Mesendoderm (in vitro differentiated cells): ENCODE results near the gene C1QA.
A peak's percentile ranks its signal among the peaks of the same experiment; 100 is the strongest.
"Not testable (repeated sequence)": the region's sequence is repeated elsewhere in the genome, so short reads cannot be mapped to it uniquely, and the experiment has no call there.

Experiments
- DNase-seq: peaks from one replicate; pipeline ENCODE4 v3.0.0; 2013
- H2AK5ac ChIP-seq: 2 replicates; pipeline ENCODE4 v1.6.1; 2013; ENCODE audit warnings: low read length, inconsistent platforms
- H2BK120ac ChIP-seq: 2 replicates; pipeline ENCODE4 v1.6.1; 2013; ENCODE audit warnings: low read depth, mild to moderate bottlenecking, low read length, moderate library complexity, mixed read lengths
- H2BK15ac ChIP-seq: replicated peaks from 2 replicates; pipeline ENCODE4 v1.6.1; 2013; ENCODE audit warnings: low read depth, mild to moderate bottlenecking, moderate library complexity
- H2BK5ac ChIP-seq: 2 replicates; pipeline ENCODE4 v1.6.1; 2013; ENCODE audit warnings: low read length, inconsistent platforms
- H3K18ac ChIP-seq: 2 replicates; pipeline ENCODE4 v1.6.1; 2013; ENCODE audit warnings: mild to moderate bottlenecking, low read length, mixed read lengths
- H3K23ac ChIP-seq: one replicate; pipeline ENCODE4 v1.6.1; 2013; ENCODE audit warnings: low read length
- H3K27ac ChIP-seq: 2 replicates; pipeline ENCODE4 v1.5.1; 2013; ENCODE audit warnings: low read depth, mild to moderate bottlenecking, inconsistent platforms, low read length, moderate library complexity
- H3K27me3 ChIP-seq: 2 replicates; pipeline ENCODE4 v1.6.1; 2013; ENCODE audit warnings: low read length, control low read depth, mild to moderate bottlenecking, inconsistent platforms; ENCODE audit not compliant: insufficient read depth, poor library complexity
- H3K36me3 ChIP-seq: 2 replicates; pipeline ENCODE4 v1.6.1; 2013; ENCODE audit warnings: low read length, inconsistent platforms; ENCODE audit not compliant: control insufficient read depth, insufficient read depth
- H3K4ac ChIP-seq: one replicate; pipeline ENCODE4 v1.6.1; 2013; ENCODE audit warnings: low read depth, mild to moderate bottlenecking, low read length, moderate library complexity
- H3K4me1 ChIP-seq: 2 replicates; pipeline ENCODE4 v1.6.1; 2013; ENCODE audit warnings: low read depth, low read length, inconsistent platforms; ENCODE audit not compliant: control insufficient read depth
- H3K4me2 ChIP-seq: 2 replicates; pipeline ENCODE4 v1.6.1; 2013; ENCODE audit warnings: low read length
- H3K4me3 ChIP-seq: 2 replicates; pipeline ENCODE4 v1.5.1; 2013; ENCODE audit warnings: mild to moderate bottlenecking, low read length
- H3K56ac ChIP-seq: one replicate; pipeline ENCODE4 v1.6.1; 2013; ENCODE audit warnings: low read length
- H3K79me1 ChIP-seq: 2 replicates; pipeline ENCODE4 v1.6.1; 2013; ENCODE audit warnings: low read length, inconsistent platforms
- H3K79me2 ChIP-seq: 2 replicates; pipeline ENCODE4 v1.6.1; 2013; ENCODE audit warnings: mild to moderate bottlenecking, low read length; ENCODE audit not compliant: control insufficient read depth, insufficient read depth
- H3K9ac ChIP-seq: 2 replicates; pipeline ENCODE4 v1.6.1; 2013; ENCODE audit warnings: low read length, inconsistent platforms
- H4K5ac ChIP-seq: one replicate; pipeline ENCODE4 v1.6.1; 2013; ENCODE audit warnings: low read length
- H4K8ac ChIP-seq: one replicate; pipeline ENCODE4 v1.6.1; 2013; ENCODE audit warnings: low read depth, mild to moderate bottlenecking, control low read depth, low read length, moderate library complexity
- WGBS: extraction: QIAGEN DNeasy Blood & Tissue Kit; methylation state at CpG from one replicate; pipeline ENCODE4 v1.1.7; 2013; ENCODE audit warnings: low lambda C conversion rate, missing lambda C conversion rate; ENCODE audit not compliant: insufficient coverage; ENCODE audit errors: extremely low coverage; 5-methylcytosine and 5-hydroxymethylcytosine counted together

C1QA gene

GRCh38 chr1:22661880-22662279, 25.5 kb downstream of the C1QA start:
- no peak for DNase-seq
- no peak overlapping the region for H2BK15ac ChIP-seq
- H3K36me3 ChIP-seq, result no peaks in the 10 kb centered on the region
- H3K4me3 ChIP-seq, result no peak overlapping the region
- H3K4me2 ChIP-seq, result no peak overlapping the region
- H3K9ac ChIP-seq, result no peak overlapping the region
- H2BK5ac ChIP-seq, result no peak overlapping the region
- no peaks in the 10 kb centered on the region for H3K4me1 ChIP-seq
- no peaks in the 10 kb centered on the region for H3K79me1 ChIP-seq
- H3K56ac ChIP-seq, result no peak overlapping the region
- no peak overlapping the region for H4K5ac ChIP-seq
- H3K27me3 ChIP-seq, result no peaks in the 10 kb centered on the region
- H3K18ac ChIP-seq, result no peak overlapping the region
- no peak overlapping the region for H3K27ac ChIP-seq
- WGBS, result no CpG with 5 or more reads among the region's 2 CpGs
- no peak overlapping the region for H4K8ac ChIP-seq
- H3K79me2 ChIP-seq, result no peaks in the 10 kb centered on the region
- no peak overlapping the region for H3K4ac ChIP-seq
- H2AK5ac ChIP-seq, result no peak overlapping the region
- H3K23ac ChIP-seq, result no peak overlapping the region
- H2BK120ac ChIP-seq, result no peak overlapping the region

GRCh38 chr1:22662318-22662717, 25.9 kb downstream of the C1QA start:
- Histone ChIP-seq H2BK120ac (no peak overlapping the region), H2AK5ac (no peak overlapping the region), H3K27me3 (no peaks in the 10 kb centered on the region), H3K4me2 (no peak overlapping the region), H4K8ac (no peak overlapping the region), H3K56ac (no peak overlapping the region), H2BK15ac (no peak overlapping the region), H3K79me2 (no peaks in the 10 kb centered on the region), H3K4me3 (no peak overlapping the region), H3K23ac (no peak overlapping the region), H3K27ac (no peak overlapping the region), H4K5ac (no peak overlapping the region), H3K4me1 (no peaks in the 10 kb centered on the region), H2BK5ac (no peak overlapping the region), H3K36me3 (no peaks in the 10 kb centered on the region), H3K79me1 (no peaks in the 10 kb centered on the region), H3K18ac (no peak overlapping the region), H3K4ac (no peak overlapping the region), H3K9ac (no peak overlapping the region)
- peak; percentile 81 for DNase-seq
- no CpG with 5 or more reads among the region's 5 CpGs for WGBS

GRCh38 chr1:22662986-22663408, 26.6 kb downstream of the C1QA start:
- no peak overlapping the region for H4K5ac ChIP-seq

GRCh38 chr1:22665752-22666151, 29.3 kb downstream of the C1QA start:
- Histone ChIP-seq H3K56ac (no peak overlapping the region), H4K5ac (no peak overlapping the region), H2BK5ac (no peak overlapping the region), H3K27ac (no peak overlapping the region), H4K8ac (no peak overlapping the region), H3K18ac (no peak overlapping the region), H2BK120ac (no peak overlapping the region), H3K79me1 (no peaks in the 10 kb centered on the region), H2BK15ac (no peak overlapping the region), H3K79me2 (no peaks in the 10 kb centered on the region), H3K27me3 (no peaks in the 10 kb centered on the region), H3K4me1 (no peaks in the 10 kb centered on the region), H3K4me2 (no peak overlapping the region), H3K4ac (no peak overlapping the region), H2AK5ac (no peak overlapping the region), H3K4me3 (no peak overlapping the region), H3K36me3 (no peaks in the 10 kb centered on the region), H3K23ac (no peak overlapping the region), H3K9ac (no peak overlapping the region)
- peak; percentile 63 for DNase-seq
- whole genome bisulfite sequencing, result no CpG with 5 or more reads among the region's 7 CpGs

More at GRCh38 chr1:22662986-22663408, 26.6 kb downstream of the C1QA start:
- Histone ChIP-seq H3K9ac (no peak overlapping the region), H3K36me3 (no peaks in the 10 kb centered on the region), H3K18ac (no peak overlapping the region), H3K23ac (no peak overlapping the region), H3K27ac (no peak overlapping the region), H3K27me3 (no peaks in the 10 kb centered on the region), H3K4me1 (no peaks in the 10 kb centered on the region), H3K56ac (no peak overlapping the region), H3K4ac (no peak overlapping the region), H3K4me3 (no peak overlapping the region), H2BK120ac (no peak overlapping the region), H3K79me2 (no peaks in the 10 kb centered on the region), H3K79me1 (no peaks in the 10 kb centered on the region), H2BK5ac (no peak overlapping the region), H3K4me2 (no peak overlapping the region), H2AK5ac (no peak overlapping the region), H2BK15ac (no peak overlapping the region), H4K8ac (no peak overlapping the region)
- DNase-seq, result no peak
- WGBS, result no CpG with 5 or more reads among the region's 8 CpGs

GRCh38 chr1:22666412-22666811, 30.0 kb downstream of the C1QA start:
- Histone ChIP-seq H2BK5ac (no peak overlapping the region), H2AK5ac (no peak overlapping the region), H4K5ac (no peak overlapping the region), H2BK120ac (no peak overlapping the region), H3K23ac (no peak overlapping the region), H3K4ac (no peak overlapping the region), H3K56ac (no peak overlapping the region), H3K36me3 (no peaks in the 10 kb centered on the region), H3K27ac (no peak overlapping the region), H3K4me2 (no peak overlapping the region), H3K27me3 (no peaks in the 10 kb centered on the region), H3K9ac (no peak overlapping the region), H3K4me1 (no peaks in the 10 kb centered on the region), H3K18ac (no peak overlapping the region), H2BK15ac (no peak overlapping the region), H3K79me1 (no peaks in the 10 kb centered on the region), H3K4me3 (no peak overlapping the region), H4K8ac (no peak overlapping the region), H3K79me2 (no peaks in the 10 kb centered on the region)
- DNase-seq, result no peak
- no CpG with 5 or more reads among the region's 2 CpGs for WGBS

GRCh38 chr1:22668840-22669239, 32.4 kb downstream of the C1QA start:
- H4K8ac ChIP-seq, H3K4me1 ChIP-seq, H3K79me2 ChIP-seq, H2BK15ac ChIP-seq, H4K5ac ChIP-seq, H3K79me1 ChIP-seq, H3K4ac ChIP-seq, H3K4me3 ChIP-seq, H3K36me3 ChIP-seq, H3K56ac ChIP-seq, H3K27me3 ChIP-seq, H2BK120ac ChIP-seq, H3K18ac ChIP-seq, H3K9ac ChIP-seq, H3K4me2 ChIP-seq, H2BK5ac ChIP-seq, H2AK5ac ChIP-seq, H3K27ac ChIP-seq, DNase-seq, H3K23ac ChIP-seq: not testable (repeated sequence)
- WGBS, result no CpG with 5 or more reads among the region's 2 CpGs
